HG02970 (cell line): Measurements from ENCODE around the gene TMEM121B.

ENCODE experiments used
- ATAC-seq: cut with Tn5 transposase; IDR thresholded peaks from one replicate; pipeline ENCODE4 v1.9.1; 2021; ENCODE audit warnings: mild to moderate bottlenecking, moderate library complexity, moderate number of reproducible peaks; ENCODE audit not compliant: unreplicated experiment, low FRiP score

The TMEM121B gene

DNA sequence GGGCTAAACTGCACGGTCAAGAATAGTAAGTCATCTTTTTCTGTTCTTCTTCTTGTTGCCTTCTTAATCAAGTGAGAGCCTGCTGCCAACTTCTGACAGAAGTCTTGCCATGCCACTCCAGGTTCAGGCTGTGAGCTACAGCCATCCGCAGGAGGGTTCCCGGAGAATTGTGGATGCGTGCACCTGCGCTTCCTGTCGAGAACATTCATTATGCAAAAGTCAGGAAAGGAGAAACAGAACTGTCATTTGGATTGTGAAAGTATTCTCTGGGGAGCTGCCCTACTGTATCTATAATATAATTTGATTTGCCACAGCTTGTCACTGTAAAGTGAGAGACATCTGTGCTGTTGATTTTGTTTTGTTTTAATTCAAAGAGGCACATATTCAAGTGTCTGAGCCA, 24.1 kb downstream of the TMEM121B start:
- ATAC-seq = no peak

DNA sequence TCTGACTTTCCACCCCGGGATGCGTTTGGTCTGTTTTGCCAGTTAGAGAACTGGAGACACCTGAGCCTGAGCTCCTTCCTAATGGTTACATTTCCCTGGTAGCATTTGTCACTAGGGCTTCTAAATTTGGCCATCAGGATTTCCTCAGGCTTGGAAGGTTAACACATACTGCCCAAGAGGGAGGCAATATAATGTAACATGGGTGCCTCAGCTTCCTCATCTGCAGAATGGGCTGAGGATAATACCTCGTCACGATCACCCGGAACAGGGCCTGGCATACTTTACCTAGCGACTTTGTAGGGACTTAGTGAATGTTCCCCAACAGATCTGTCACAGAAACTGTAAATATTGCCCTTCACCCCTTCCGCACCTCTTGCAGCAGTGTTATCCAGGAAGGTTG, 25.1 kb downstream of the TMEM121B start:
- no peak for ATAC-seq

DNA sequence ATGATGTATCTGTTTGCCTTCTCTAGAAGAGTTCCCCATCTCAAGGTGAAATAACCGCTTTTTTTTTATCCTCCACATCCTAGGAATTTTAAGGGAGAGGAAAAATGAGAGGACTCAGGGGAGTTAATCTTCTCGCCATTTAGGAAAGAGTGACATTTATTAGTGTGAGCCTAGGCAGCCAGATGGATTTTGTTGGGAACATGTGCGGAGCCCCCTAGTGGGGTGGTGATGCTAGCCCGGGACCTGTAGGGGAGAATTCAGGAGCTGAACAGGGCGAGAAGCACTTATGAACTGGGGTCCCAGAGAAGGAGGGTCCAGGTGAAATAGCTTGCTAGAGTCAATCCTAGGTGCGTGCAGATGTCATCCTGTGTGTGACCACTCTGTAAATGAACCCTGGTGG, 25.6 kb downstream of the TMEM121B start:
- ATAC-seq = no peak

DNA sequence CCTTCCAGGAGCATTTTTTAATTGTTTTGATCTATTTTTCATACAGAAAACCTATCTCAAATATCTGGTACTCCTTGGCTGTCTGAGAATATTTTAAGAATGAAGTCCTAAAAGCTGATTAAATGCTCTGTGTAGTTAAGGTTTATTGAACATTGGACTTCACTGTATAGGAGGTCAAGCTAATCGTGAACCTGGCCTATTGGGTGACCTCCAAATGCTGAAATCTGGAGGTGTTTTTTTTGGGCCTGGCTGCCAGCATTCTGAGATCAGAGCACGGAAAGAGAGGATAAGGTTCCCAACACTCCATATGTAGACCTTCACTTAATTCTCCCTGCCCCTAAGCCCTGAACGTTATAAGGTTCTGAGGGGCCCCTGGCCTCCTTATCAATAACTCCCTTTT, 28.1 kb downstream of the TMEM121B start:
- no peak for ATAC-seq

DNA sequence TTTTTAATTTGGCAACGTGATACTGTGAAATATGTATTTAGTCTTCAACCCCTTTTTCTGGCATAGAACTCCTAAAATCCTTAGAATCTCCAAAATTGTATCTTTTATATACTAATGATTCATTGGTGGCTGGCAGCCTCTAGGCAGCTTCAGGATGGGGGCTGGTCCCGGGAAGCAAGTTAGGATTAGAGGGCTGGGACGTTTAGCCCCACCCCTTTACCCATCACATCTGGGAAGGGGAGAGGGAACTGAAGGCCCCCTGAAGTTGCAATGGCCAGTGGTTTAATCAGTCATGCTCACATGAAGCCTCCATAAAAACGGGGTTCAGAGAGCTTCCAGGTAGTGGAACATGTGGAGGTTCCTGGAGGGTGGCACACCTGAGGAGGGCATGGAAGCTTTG, 29.3 kb downstream of the TMEM121B start:
- no peak for ATAC-seq

DNA sequence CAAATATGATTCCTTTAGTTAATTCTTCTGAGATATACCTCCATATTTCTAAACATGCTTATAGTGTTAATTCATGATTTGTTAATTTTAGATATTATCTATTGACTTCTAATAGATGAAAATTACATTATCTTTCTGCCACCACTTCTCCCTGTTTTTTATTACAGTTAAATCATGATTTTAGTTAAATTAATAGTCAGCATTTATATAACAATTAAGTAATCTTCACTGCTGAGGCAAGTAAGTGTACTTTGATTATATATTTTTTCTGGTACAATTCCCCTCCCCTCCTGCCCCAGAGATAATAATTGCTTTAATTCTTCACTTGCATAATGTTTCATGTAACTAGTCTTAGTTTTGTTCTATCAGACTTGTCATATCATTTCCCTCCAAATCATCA, 30.6 kb downstream of the TMEM121B start:
- no peak for ATAC-seq

DNA sequence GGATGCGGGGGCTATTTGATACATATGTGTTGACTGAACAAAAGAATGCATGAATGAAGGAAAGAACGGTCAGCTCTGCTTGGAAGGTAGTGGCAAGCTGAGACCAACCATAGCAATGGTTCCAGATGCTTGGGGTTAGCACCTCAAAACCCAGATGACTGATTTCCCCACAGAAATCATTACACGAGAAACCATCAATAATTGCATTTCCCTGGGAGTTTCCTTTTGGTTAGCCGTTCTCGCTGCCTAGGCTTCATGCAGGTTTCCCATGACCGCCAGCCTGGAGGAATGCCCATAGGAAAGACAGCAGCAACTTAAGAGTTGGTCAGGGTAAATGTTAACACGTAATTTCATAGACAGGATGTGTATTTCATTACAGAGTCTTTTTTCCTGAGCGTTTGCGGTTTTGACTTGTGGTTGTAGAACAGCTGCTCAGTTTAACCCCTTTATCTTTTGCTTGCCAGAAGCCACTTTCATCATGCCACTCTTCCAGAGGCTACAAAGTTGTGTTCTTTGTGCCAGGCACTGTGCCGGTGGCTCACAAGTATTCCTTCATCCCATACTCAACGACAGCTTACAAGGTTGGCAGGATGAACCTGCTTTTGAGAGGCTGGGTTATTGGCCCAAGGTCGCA, 33.5 kb downstream of the TMEM121B start:
- ATAC-seq = no peak

DNA sequence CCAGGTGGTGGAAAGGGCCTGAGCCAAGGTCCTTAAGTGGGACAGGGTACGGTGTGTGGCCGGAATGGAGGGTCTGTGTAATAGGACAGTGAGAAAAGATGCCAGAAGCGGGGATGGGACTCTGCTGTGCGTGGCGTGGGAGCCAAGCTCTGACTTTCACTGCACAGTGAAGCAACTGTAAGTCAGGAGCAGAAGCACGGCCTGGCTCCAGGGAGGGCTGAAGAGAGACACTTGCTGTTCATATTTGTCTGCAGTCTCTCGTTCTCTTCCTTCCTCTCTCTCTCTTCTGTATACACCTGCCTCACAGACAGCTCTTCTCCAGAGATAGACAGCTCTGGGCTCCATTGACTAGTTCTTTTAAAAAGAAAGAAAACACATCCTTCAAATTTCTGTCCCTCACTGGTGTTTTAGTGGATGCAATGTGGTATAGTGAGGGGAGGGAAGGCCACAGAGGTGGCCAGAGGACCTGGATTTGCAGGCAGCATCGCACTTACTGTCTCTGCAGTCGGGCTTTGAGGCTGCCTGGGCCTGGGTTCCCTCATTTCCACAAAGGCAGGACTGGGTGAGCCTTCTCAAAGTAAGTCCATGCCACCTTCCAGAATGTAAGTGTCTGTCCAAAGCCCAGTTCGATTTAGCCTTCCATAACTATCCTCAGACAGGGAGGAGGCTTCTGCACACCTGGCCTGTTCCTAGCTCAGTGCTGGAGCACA, 34.2 kb downstream of the TMEM121B start:
- ATAC-seq = no peak

DNA sequence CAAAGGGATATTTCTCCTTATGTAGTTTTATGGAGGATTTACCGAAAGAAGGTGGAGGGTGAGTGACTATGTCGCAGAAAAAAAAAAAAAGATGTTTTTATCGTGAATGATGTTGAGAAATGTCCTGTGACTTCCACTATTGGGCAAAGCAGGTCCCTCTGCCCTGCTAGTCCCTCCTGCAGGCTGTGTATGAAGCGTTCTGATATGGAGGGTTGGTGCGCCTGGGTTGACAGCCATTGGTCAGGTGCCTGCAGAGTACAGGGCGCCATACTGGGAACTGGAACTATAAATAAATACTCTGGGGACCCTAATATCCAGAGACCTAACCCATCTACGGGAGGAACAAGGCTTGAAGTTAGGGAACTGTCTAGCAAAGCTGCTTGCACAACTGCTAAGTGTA, 34.9 kb downstream of the TMEM121B start:
- no peak for ATAC-seq

DNA sequence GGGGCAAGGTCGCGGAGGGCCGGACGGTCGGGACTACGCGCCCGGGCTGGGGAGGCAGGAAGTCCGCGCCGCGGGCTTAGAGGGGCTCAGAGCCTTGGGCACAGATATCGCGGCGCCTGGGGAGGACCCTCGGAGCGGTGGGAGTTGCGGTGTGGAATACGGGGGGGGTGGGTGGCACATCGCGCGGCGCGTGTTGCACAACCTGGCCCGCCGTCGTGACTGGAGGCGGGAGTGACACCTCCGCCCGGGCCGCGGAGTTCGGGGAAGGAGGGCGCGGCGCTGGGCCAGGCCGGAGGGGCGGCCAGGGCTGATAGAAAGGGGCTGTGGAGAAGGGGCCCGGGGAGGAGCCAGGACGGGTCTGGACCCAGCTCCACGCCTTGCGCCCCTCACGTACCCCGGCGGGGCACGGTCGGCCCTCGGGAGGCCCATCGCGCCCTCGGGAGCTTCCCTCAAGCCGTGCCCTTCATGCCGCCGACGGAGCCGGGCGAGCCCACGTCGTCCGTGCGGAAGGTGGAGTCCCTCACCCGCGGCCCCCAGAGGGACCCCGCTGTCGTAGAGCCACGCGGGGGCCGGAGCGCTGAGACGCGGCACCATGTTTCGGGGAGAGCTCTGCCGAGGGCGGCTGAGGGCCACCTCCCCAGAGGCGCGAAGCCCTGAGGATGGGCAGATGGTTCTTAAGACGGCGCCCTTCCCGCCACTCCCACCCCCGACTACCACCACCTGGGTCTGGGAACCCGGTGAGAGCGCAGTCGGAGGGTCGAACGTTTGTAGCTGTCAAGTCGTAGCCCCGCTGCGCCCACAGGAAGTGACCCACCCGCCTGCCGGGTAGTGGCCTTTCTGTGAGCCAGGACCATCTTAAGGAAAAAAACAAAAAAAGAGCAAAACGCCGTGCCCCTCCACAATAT, 35.6 kb downstream of the TMEM121B start:
- no peak for ATAC-seq

DNA sequence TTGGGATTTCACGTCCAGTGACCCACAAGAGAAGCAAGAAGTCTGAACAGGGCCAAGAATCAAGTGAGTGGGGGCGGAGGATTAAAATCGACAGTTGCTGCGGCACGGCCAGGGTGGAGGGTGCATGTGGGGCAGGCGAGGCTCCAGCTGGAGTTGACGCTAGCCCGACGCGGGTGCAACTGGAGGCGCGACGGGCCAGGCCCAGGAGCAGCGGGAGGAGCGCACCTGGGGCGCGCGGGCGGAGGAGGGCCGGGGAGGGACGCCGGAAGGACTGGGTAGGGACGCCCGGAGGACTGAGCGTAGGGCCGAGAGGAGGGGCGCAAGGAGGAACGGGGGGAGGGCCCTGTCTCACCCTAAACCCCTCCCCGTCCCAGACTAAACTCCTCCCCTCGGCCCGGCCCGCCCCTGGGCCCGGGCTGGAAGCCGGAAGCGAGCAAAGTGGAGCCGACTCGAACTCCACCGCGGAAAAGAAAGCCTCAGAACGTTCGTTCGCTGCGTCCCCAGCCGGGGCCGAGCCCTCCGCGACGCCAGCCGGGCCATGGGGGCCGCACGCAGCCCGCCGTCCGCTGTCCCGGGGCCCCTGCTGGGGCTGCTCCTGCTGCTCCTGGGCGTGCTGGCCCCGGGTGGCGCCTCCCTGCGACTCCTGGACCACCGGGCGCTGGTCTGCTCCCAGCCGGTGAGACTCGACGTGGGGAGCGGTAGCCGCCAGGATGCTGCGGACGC, 36.4 kb downstream of the TMEM121B start, which contains the start of gene IL17RA:
IL17RA (plus strand) TSS at position 447 of the 723 bp plus-strand sequence; CDS start at position 539, 92 bp downstream.
- peak; percentile 88 for ATAC-seq

DNA sequence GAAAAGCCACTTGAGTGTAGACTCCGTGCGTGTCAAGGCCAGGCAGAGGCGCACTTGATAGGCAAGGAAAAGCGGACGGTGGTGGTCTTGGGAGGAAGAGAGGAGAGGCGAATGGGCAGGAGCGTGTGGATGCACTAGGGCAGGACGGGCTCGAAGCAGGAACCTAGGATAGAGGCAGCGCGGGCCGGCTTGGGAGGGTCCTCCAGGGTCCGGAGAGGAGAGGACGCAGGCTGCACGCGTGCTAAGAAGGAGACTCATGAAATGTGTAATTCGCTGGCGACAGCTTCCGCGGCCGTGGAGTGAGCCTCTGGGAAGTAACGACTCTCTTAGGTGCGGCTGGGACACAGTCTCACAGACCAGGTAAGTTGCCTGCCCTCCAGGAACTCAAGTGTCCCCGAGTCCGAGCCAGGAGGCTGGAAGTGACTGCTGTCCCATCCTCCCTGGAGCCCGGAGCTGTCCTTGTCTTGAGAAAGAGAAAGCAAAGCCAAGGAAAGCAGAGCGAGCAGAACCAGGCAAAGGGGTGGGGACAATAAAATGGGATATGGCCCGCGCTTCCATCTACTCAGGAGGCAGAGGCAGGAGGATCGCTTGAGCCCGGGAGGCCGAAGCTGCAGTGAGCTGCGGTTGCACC, 37.2 kb downstream of the TMEM121B start:
- no peak for ATAC-seq

DNA sequence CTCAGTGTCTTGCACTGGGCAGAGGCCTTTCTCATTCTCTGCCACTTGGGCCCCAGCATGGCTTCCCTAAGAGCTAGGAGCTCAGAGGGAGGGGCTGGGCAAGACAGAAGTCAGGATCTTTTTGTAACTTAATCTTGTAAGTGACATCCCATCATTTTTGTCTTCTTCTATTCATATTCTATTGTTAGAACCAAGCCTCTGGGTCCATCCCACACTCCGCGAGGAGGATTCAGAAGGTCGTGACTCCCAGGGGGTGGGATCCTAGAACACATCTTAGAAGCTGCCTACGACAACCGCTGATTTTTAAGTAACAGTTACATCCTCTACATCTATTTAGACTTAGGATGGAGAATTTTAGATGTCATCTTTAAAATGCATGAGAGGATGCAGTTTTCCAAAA, 37.9 kb downstream of the TMEM121B start:
- no peak for ATAC-seq

DNA sequence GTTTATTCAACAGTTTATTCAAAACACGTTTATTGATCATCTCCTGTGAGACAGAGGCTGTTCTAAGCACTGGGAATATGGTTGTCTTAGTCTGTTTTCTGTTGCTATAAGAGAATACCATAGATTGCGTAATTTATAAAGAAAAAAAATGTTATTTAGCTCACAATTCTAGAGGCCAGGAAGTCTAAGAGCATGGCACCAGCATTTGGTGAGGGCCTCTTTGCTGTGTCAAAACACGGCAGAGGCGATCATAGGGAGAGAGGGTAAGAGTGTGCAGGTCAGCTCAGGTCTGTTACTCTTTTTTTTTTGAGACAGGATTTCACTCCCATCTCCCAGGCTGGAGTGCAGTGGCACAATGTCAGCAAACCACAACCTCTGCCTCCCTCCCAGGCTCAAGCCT, 41.6 kb downstream of the TMEM121B start:
- no peak for ATAC-seq

DNA sequence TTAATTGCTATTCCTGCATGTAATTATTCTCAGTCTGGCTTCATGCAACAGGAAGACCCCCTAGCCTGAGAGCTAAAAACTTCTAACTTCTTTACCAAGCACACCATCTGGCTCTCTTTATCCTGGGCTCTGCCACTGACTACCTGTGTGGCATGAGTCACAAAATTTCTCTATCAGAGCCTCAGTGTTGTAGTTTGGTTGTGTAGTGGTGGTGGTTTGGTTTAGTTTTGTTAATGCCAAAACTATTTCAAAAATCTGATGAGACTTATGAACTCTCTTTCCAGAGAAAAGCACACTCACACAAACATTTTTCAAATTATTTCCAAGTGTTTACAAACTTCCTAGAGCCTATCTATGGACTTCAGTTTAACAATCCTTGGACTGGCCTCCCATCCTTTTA, 43.9 kb downstream of the TMEM121B start:
- no peak for ATAC-seq

DNA sequence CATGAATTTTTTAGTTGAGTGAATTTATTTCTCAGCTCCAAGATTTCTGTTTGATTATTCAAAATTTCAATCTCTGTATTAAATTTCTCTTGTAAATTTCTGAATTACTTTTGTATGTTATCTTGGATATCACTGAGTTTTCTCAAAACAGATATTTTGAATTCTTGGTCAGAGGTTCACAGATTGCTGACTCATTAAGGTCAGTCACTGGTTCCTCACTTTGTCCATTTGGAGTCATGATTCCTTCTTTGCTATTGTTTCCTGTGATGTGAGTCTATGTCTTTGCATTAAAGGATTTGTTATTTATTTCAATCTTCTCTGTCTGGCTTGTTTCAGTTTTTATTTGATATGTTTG, 46.5 kb downstream of the TMEM121B start:
- no peak for ATAC-seq

DNA sequence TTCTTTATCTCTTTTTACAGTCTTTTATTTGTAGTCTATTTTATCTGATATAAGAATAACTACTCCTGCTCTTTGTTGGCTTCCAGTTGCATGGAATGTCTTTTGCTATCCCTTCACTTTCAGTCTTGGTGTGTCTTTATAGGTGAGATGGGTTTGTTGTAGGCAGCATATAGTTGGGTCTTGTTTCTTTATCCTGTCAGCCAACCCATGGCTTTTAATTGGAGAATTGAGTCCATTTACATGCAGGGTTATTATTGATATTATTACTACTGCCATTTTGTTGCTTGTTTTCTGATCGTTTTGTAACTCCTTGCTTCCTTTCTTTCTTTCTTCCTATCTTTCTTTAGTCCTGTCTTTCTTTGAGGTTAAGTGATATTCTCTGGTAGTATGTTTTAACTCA, 48.3 kb downstream of the TMEM121B start:
- no peak for ATAC-seq
